ENCODE measurements around the gene PCNX2.

DNA sequence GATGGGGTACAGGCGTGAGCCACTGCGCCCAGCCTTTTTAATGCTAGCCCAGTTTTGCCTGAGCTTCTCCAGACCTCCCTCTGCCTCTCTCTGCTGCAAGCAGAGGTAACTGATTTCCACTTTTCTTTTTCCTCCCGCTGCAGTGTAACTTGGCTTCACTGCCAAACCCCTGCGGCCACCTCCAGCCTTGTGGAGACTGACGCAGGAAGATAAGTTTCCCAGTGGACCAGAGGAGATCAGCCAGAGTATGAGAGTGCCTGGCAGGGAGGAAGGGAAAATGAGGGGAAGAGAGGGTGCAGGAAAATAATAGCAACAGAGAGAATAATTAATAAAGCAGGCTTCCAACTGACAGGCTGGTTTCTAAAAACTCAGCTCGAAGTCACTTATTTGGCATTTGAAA lies 143.7 kb downstream of the PCNX2 start:
- no peak for TF ChIP-seq POLR2A (IDR thresholded peaks at IDR 0.05)
- TF ChIP-seq, protein P1, sequence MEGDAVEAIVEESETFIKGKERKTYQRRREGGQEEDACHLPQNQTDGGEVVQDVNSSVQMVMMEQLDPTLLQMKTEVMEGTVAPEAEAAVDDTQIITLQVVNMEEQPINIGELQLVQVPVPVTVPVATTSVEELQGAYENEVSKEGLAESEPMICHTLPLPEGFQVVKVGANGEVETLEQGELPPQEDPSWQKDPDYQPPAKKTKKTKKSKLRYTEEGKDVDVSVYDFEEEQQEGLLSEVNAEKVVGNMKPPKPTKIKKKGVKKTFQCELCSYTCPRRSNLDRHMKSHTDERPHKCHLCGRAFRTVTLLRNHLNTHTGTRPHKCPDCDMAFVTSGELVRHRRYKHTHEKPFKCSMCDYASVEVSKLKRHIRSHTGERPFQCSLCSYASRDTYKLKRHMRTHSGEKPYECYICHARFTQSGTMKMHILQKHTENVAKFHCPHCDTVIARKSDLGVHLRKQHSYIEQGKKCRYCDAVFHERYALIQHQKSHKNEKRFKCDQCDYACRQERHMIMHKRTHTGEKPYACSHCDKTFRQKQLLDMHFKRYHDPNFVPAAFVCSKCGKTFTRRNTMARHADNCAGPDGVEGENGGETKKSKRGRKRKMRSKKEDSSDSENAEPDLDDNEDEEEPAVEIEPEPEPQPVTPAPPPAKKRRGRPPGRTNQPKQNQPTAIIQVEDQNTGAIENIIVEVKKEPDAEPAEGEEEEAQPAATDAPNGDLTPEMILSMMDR (IDR thresholded peaks at IDR 0.05), result no peak

Data from lower leg skin (tissue), 3 donors.